Endothelial cell of umbilical vein (primary cell): ENCODE data around the gene DNAJC8. TPM values are rescaled to one million over a fixed set of nuclear protein-coding genes. Genes with fewer than 3 reads are reported as not detected.

ENCODE experiments used
- BruUV-seq: library from RNA; stranded (reverse); fragments of 400-500 nt; replicated peaks from 2 replicates; lab custom pipeline; 2021; lab: Mats Ljungman, UMichigan
- CTCF ChIA-PET: fragments of 300-600, 350-600 bp; sonication (Branson Sonifier 250); formaldehyde crosslinking; loops from one replicate; lab custom pipeline; 2021; ENCODE audit warnings: antibody characterized with exemption, inconsistent platforms; lab: Charles Lee
- POLR2A ChIA-PET: fragments of 300-600, 350-600 bp; sonication (Branson Sonifier 250); formaldehyde crosslinking; loops from one replicate; lab custom pipeline; 2021; ENCODE audit warnings: antibody characterized with exemption, inconsistent platforms; lab: Charles Lee
- DNase-seq: peaks from one replicate; pipeline ENCODE4 v3.0.0-alpha.2; 2011; ENCODE audit warnings: low read depth, low spot score
- FAIRE-seq: peaks from 2 replicates; lab custom pipeline; 2011; peaks lifted over from hg19 to GRCh38; lab: Jason Lieb, UNC
- H2AFZ ChIP-seq: 2 replicates; pipeline ENCODE4 v1.6.0; 2012; ENCODE audit warnings: low read depth, low read length, control low read depth, inconsistent platforms
- H3K27ac ChIP-seq: 2 replicates; pipeline ENCODE4 v1.5.1; 2011; ENCODE audit warnings: low read depth, mild to moderate bottlenecking, control low read depth, low read length, moderate library complexity; ENCODE audit not compliant: insufficient read depth
- H3K27me3 ChIP-seq, 2 experiments: 2 replicates each; pipeline versions ENCODE4 v1.6.0 to v1.6.1; 2011; ENCODE audit warnings: low read length in 2 of 2, mixed read lengths in 1 of 2; ENCODE audit not compliant: control insufficient read depth in 2 of 2, insufficient read depth in 2 of 2
- H3K36me3 ChIP-seq, 2 experiments: 2 replicates in 1 of 2; 3 replicates in 1 of 2; pipeline ENCODE4 v1.5.1; 2011; ENCODE audit warnings: low read length in 2 of 2, mild to moderate bottlenecking in 1 of 2, moderate library complexity in 1 of 2; ENCODE audit not compliant: control insufficient read depth in 2 of 2, insufficient read depth in 2 of 2; ENCODE audit errors: extremely low read depth in 1 of 2
- H3K4me1 ChIP-seq: 3 replicates; pipeline ENCODE4 v1.5.1; 2011; ENCODE audit warnings: mild to moderate bottlenecking, low read length; ENCODE audit not compliant: control insufficient read depth, insufficient read depth; ENCODE audit errors: extremely low read depth
- H3K4me2 ChIP-seq: 2 replicates; pipeline ENCODE4 v1.6.1; 2011; ENCODE audit warnings: low read length, control low read depth, mixed read lengths; ENCODE audit not compliant: insufficient read depth
- H3K4me3 ChIP-seq, 3 experiments: fragments of 200-600 bp in 1 of 3; sonication (generic), shearing (Covaris generic) in 1 of 3; replicated peaks in 1 of 3; 2 replicates each; pipeline ENCODE4 v1.5.1; 2011 to 2016; ENCODE audit warnings: control low read depth in 3 of 3, low read length in 3 of 3, mild to moderate bottlenecking in 2 of 3, inconsistent platforms in 1 of 3, low read depth in 1 of 3, moderate library complexity in 1 of 3; ENCODE audit not compliant: insufficient read depth in 1 of 3
- H3K79me2 ChIP-seq: 2 replicates; pipeline ENCODE4 v1.6.0; 2012; ENCODE audit warnings: low read length, inconsistent platforms; ENCODE audit not compliant: control insufficient read depth, insufficient read depth
- H3K9ac ChIP-seq: replicated peaks from 2 replicates; pipeline ENCODE3; 2011; ENCODE audit warnings: low read length, control low read depth; ENCODE audit not compliant: insufficient read depth; ENCODE audit errors: extremely low read depth
- H3K9me1 ChIP-seq: replicated peaks from 3 replicates; pipeline ENCODE4 v1.6.0; 2011; ENCODE audit warnings: mild to moderate bottlenecking, low read length; ENCODE audit not compliant: control insufficient read depth, insufficient read depth; ENCODE audit errors: extremely low read depth
- H3K9me3 ChIP-seq: replicated peaks from 2 replicates; pipeline ENCODE4 v1.5.1; 2012; ENCODE audit warnings: low read length, inconsistent platforms; ENCODE audit not compliant: control insufficient read depth, insufficient read depth
- H4K20me1 ChIP-seq: replicated peaks from 2 replicates; pipeline ENCODE3; 2011; ENCODE audit warnings: mild to moderate bottlenecking, low read length; ENCODE audit not compliant: control insufficient read depth, insufficient read depth; ENCODE audit errors: extremely low read depth
- EZH2 ChIP-seq: IDR thresholded peaks from 2 replicates; pipeline ENCODE4 v1.6.1; 2012; ENCODE audit warnings: borderline replicate concordance, low read depth, mild to moderate bottlenecking, moderate library complexity, low read length, inconsistent platforms; ENCODE audit not compliant: severe bottlenecking
- FOS ChIP-seq: IDR thresholded peaks from 2 replicates; pipeline ENCODE4 v1.6.1; 2011; ENCODE audit warnings: mild to moderate bottlenecking, low read length, moderate library complexity, borderline replicate concordance; ENCODE audit not compliant: insufficient read depth
- GATA2 ChIP-seq: IDR thresholded peaks from 2 replicates; pipeline ENCODE4 v1.7.0; 2011; ENCODE audit warnings: low read depth, mild to moderate bottlenecking, moderate library complexity, mixed read lengths, low read length; ENCODE audit not compliant: insufficient read length, insufficient read depth
- JUN ChIP-seq: IDR thresholded peaks from 2 replicates; pipeline ENCODE4 v1.6.1; 2011; ENCODE audit warnings: borderline replicate concordance, low read depth; ENCODE audit not compliant: insufficient read length, insufficient read depth
- MYC ChIP-seq: IDR thresholded peaks from one replicate; pipeline ENCODE4 v1.6.1; 2011; ENCODE audit warnings: mild to moderate bottlenecking, low read depth, low read length
- POLR2A ChIP-seq: IDR thresholded peaks from 2 replicates; pipeline ENCODE4 v1.6.1; 2012; ENCODE audit warnings: low read depth, mild to moderate bottlenecking, control low read depth, low read length
- POLR2AphosphoS5 ChIP-seq: IDR thresholded peaks from 2 replicates; pipeline ENCODE4 v1.6.1; 2012; ENCODE audit warnings: low read depth, mild to moderate bottlenecking, control low read depth, low read length, moderate library complexity; ENCODE audit not compliant: insufficient read depth
- dilution Hi-C: fragments of 300-500 bp; cut with MboI; formaldehyde crosslinking; loops from one replicate; pipeline ENCODE4 v1.15.0; 2019; ENCODE audit warnings: low sequenced_read_pairs; ENCODE audit not compliant: extremely low pct_ligation_motif_present
- intact Hi-C: fragments of 100-400 bp; cut with micrococcal nuclease; formaldehyde crosslinking; loops from one replicate; pipeline ENCODE4 v1.10.0; 2022
- polyA plus RNA-seq, 4 experiments: library from polyadenylated mRNA; depleted of rRNA in 3 of 4; stranded (reverse) in 3 of 4; unstranded in 1 of 4; fragments of >200 nt; gene quantifications; 2 replicates each; pipeline versions ENCODE4 v1.2.1 to v1.2.3, GENCODE V29; 2011 to 2012; ENCODE audit warnings: missing spikeins in 1 of 4
- total RNA-seq: library from RNA; stranded (reverse); gene quantifications from 2 replicates; pipeline ENCODE4 v1.2.3, GENCODE V29; 2021
- TF ChIP-seq, protein P1 (sequence below): IDR thresholded peaks from 2 replicates; pipeline ENCODE4 v1.6.1; 2011; ENCODE audit not compliant: insufficient read depth, insufficient read length
- TF ChIP-seq, protein P2 (sequence below), 2 donors: IDR thresholded peaks; 1 replicate in 1 of 2; 2 replicates in 1 of 2; pipeline ENCODE4 v1.5.1; 2011; ENCODE audit warnings: low read length in 2 of 2, mild to moderate bottlenecking in 2 of 2, moderate library complexity in 2 of 2, control low read depth in 1 of 2, inconsistent platforms in 1 of 2, low read depth in 1 of 2; ENCODE audit not compliant: insufficient read depth in 1 of 2; ENCODE audit errors: extremely low read depth in 1 of 2

DNAJC8 gene
- total and polyA plus RNA-seq, 2 donors (not counting 3 experiments of a cell fraction or from before 2014, with no cell fraction given) = 71.0 to 106 TPM

DNA sequence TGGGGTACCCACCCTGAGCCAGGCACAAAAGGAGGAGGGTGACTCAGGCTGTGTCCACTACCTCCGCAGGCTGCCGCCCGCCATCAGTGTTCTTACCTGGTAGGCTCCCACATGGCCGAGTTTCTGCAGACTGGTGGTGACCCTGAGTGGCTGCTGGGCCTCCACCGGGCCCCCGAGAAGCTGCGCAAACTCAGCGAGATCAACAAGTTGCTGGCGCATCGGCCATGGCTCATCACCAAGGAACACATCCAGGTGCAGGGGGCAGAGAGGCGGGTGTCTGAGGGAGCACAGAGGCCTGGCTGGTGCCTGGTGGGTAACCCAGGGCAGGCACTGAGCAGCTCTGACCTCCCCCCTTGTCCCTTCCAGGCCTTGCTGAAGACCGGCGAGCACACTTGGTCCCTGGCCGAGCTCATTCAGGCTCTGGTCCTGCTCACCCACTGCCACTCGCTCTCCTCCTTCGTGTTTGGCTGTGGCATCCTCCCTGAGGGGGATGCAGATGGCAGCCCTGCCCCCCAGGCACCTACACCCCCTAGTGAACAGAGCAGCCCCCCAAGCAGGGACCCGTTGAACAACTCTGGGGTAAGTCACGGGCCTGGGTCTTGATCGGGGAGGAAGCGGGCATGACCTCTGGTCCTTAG, 39.5 kb upstream of the DNAJC8 start:
- Histone ChIP-seq H3K4me1 (peaks cover 3% of the 10 kb centered on the region), H3K4me2 (no peak overlapping the region), H3K36me3 (peaks cover 5 to 20% of the 10 kb centered on the region in 2 experiments), H3K9me3 (no peaks in the 10 kb centered on the region), H4K20me1 (no peaks in the 10 kb centered on the region), H3K27ac (no peak overlapping the region), H3K9ac (no peak overlapping the region), H3K4me3 (no peak overlapping the region), H3K79me2 (peaks cover 12% of the 10 kb centered on the region), H2AFZ (no peak overlapping the region), H3K9me1 (no peaks in the 10 kb centered on the region), H3K27me3 (no peaks in the 10 kb centered on the region)
- TF ChIP-seq POLR2A (no peak), POLR2AphosphoS5 (no peak), MYC (no peak), EZH2 (no peak), GATA2 (no peak), FOS (no peak), JUN (no peak)
- TF ChIP-seq, protein P1, sequence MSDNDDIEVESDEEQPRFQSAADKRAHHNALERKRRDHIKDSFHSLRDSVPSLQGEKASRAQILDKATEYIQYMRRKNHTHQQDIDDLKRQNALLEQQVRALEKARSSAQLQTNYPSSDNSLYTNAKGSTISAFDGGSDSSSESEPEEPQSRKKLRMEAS = no peak
- TF ChIP-seq, protein P2, sequence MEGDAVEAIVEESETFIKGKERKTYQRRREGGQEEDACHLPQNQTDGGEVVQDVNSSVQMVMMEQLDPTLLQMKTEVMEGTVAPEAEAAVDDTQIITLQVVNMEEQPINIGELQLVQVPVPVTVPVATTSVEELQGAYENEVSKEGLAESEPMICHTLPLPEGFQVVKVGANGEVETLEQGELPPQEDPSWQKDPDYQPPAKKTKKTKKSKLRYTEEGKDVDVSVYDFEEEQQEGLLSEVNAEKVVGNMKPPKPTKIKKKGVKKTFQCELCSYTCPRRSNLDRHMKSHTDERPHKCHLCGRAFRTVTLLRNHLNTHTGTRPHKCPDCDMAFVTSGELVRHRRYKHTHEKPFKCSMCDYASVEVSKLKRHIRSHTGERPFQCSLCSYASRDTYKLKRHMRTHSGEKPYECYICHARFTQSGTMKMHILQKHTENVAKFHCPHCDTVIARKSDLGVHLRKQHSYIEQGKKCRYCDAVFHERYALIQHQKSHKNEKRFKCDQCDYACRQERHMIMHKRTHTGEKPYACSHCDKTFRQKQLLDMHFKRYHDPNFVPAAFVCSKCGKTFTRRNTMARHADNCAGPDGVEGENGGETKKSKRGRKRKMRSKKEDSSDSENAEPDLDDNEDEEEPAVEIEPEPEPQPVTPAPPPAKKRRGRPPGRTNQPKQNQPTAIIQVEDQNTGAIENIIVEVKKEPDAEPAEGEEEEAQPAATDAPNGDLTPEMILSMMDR (IDR thresholded peaks at IDR 0.05; ENCODE audit: extremely low read depth in 1 of 2, insufficient read depth in 1 of 2, low read depth in 1 of 2, low read length in 2 of 2) = no peak
- FAIRE-seq = no peak
- no TSS peak for BruUV-seq
- dilution Hi-C loops (loop anchor here (25.0 kb wide), 1 partner anchor 340 kb away; no protein-coding TSS in a partner anchor), intact Hi-C loops (no loop called here)
- DNase-seq = no peak
- CTCF ChIA-PET = interaction anchor here (2.1 kb wide), 1 partner anchor 24 kb away, joined by 10 read pairs; no protein-coding TSS in a partner anchor
- POLR2A ChIA-PET = no interaction called here
